ENCODE results near the gene CPA5. TPM values are rescaled to one million over a fixed set of nuclear protein-coding genes. Genes with fewer than 3 reads are reported as not detected.

CPA5 gene
- total and polyA plus RNA-seq, 2 of the 8 experiments (the other 6 are each of a cell fraction or from before 2014, with no cell fraction given) = 0.12 TPM; not detected in 1

- CTCF ChIA-PET (ENCODE audit: partially characterized antibody) = interaction anchor here (0.7 to 11.6 kb wide), 3 partner anchors 8 to 107 kb away, joined by 3 to 59 read pairs (median 3); partner anchors contain the start of gene CPA1
- 97% methylated on average over 3 of the region's 3 CpGs; no CpG with 5 or more reads in 1 of the 2 experiments for WGBS, 2 experiments (ENCODE audit: extremely low coverage in 1 of 2, insufficient coverage in 1 of 2, insufficient read length in 1 of 2, insufficient replicate concordance in 2 of 2, low coverage in 1 of 2, low lambda C conversion rate in 2 of 2, missing lambda C conversion rate in 1 of 2)
- peak overlapping the region; percentile 72; the same call in 1 of the 2 replicates for H2BK15ac ChIP-seq (ENCODE audit: low read length)
- H3K4me1 ChIP-seq (replicated peaks in 1 of 4; ENCODE audit: control insufficient read depth in 3 of 4, insufficient read depth in 4 of 4, low read length in 3 of 4) = peaks cover 0 to 9% (median 6%) of the 10 kb centered on the region in 4 experiments; a peak in 6 of 7 replicates
- POLR2A ChIA-PET (ENCODE audit: partially characterized antibody) = interaction anchor here (0.6 kb wide), 1 partner anchor 228 kb away, joined by 3 read pairs; no protein-coding TSS in a partner anchor
- no peak overlapping the region for H2BK120ac ChIP-seq (replicated peaks; ENCODE audit: low read depth, low read length)
- no peak overlapping the region for H3K4me2 ChIP-seq (ENCODE audit: insufficient read depth in 1 of 2, low read depth in 2 of 2, low read length in 2 of 2)
- H2AFZ ChIP-seq (ENCODE audit: low read length) = no peak overlapping the region
- H3K9me3 ChIP-seq (ENCODE audit: insufficient read depth in 2 of 2, low read depth in 1 of 2, low read length in 1 of 2) = peaks cover 5% of the 10 kb centered on the region in 2 experiments
- H2BK5ac ChIP-seq (ENCODE audit: low read depth, low read length) = no peak overlapping the region; the same call in 1 of the 2 replicates
- H3K14ac ChIP-seq (ENCODE audit: insufficient read length) = no peak overlapping the region
- no peak overlapping the region; the same call in 1 of the 2 replicates for H3K18ac ChIP-seq (ENCODE audit: extremely low read depth, low read length)
- H4K91ac ChIP-seq (replicated peaks; ENCODE audit: insufficient read length, low read length) = peak overlapping the region; percentile 46
- no peak overlapping the region for H2BK12ac ChIP-seq (ENCODE audit: low read depth, low read length)
- H3K23me2 ChIP-seq (ENCODE audit: low read depth, low read length) = no peaks in the 10 kb centered on the region
- H3K27ac ChIP-seq (ENCODE audit: low read depth, low read length) = no peak overlapping the region
- no peaks in the 10 kb centered on the region for H3K79me1 ChIP-seq (ENCODE audit: low read depth, low read length)
- H3K9ac ChIP-seq (replicated peaks in 1 of 4; ENCODE audit: extremely low read depth in 1 of 4, low read depth in 3 of 4, low read length in 3 of 4) = no peak overlapping the region
- H3K36me3 ChIP-seq (ENCODE audit: control insufficient read depth in 2 of 4, insufficient read depth in 4 of 4, low read length in 3 of 4) = no peaks in the 10 kb centered on the region
- no peak overlapping the region for H3K23ac ChIP-seq (ENCODE audit: insufficient read length)
- peak overlapping the region; percentile 57 for H3K4ac ChIP-seq (replicated peaks; ENCODE audit: insufficient read length, low read depth, low read length)
- no peaks in the 10 kb centered on the region for H4K20me1 ChIP-seq (replicated peaks in 1 of 2; ENCODE audit: control insufficient read depth in 1 of 2, insufficient read depth in 2 of 2, low read length in 2 of 2)
- DNase-seq (ENCODE audit: low read depth in 1 of 2, low spot score in 2 of 2) (no peak), FAIRE-seq (no peak)
- H2AK5ac ChIP-seq (ENCODE audit: low read depth, low read length) = 0 out of 2 replicates have a peak overlapping the region, but pooled peaks have one; percentile 75
- H3K79me2 ChIP-seq (ENCODE audit: control insufficient read depth in 1 of 2, insufficient read depth in 2 of 2, low read length in 2 of 2) = no peaks in the 10 kb centered on the region
- H3K56ac ChIP-seq (replicated peaks; ENCODE audit: insufficient read length, low read depth, low read length) = no peak overlapping the region
- no peak overlapping the region for H2BK20ac ChIP-seq (ENCODE audit: low read length)
- H3K27me3 ChIP-seq (replicated peaks in 1 of 4; ENCODE audit: control insufficient read depth in 3 of 4, extremely low read depth in 1 of 4, insufficient read depth in 3 of 4, low read length in 3 of 4) = no peaks in the 10 kb centered on the region; a peak in 1 of 7 replicates
- H4K5ac ChIP-seq (ENCODE audit: insufficient read length, low read depth, low read length) = no peak overlapping the region
- H3K4me3 ChIP-seq (ENCODE audit: extremely low read depth in 1 of 4, insufficient read depth in 2 of 4, low read depth in 3 of 4, low read length in 4 of 4) = no peak overlapping the region
- no peak overlapping the region for H4K8ac ChIP-seq (ENCODE audit: extremely low read depth, insufficient read depth, low read length)
- TF ChIP-seq FOSL1 (IDR thresholded peaks at IDR 0.05; ENCODE audit: insufficient read depth, low read depth, low read length) = no peak
- TF ChIP-seq SP4 (IDR thresholded peaks at IDR 0.05; ENCODE audit: low read length) = no peak
- TF ChIP-seq NANOG (IDR thresholded peaks at IDR 0.05; ENCODE audit: insufficient read depth, low read depth, low read length, poor library complexity, severe bottlenecking) = no peak
- TF ChIP-seq BACH1 (IDR thresholded peaks at IDR 0.05; ENCODE audit: low read length) = no peak
- TF ChIP-seq SIRT6 (IDR thresholded peaks at IDR 0.05; ENCODE audit: low read length) = no peak
- no peak for TF ChIP-seq ASH2L (IDR thresholded peaks at IDR 0.05; ENCODE audit: low read length)
- TF ChIP-seq YY1 (IDR thresholded peaks at IDR 0.05; ENCODE audit: low read depth, low read length) = no peak
- TF ChIP-seq HDAC2 (IDR thresholded peaks at IDR 0.05; ENCODE audit: borderline replicate concordance in 1 of 2, low read depth in 2 of 2, low read length in 2 of 2) = no peak
- no peak for TF ChIP-seq CEBPB (IDR thresholded peaks at IDR 0.05; ENCODE audit: low read depth, low read length)
- no peak for TF ChIP-seq MAX (IDR thresholded peaks at IDR 0.05)
- TF ChIP-seq GTF2F1 (IDR thresholded peaks at IDR 0.05; ENCODE audit: borderline replicate concordance, low read depth, low read length) = no peak
- no peak for TF ChIP-seq JUN (IDR thresholded peaks at IDR 0.05; ENCODE audit: low read depth, low read length)
- TF ChIP-seq CBX8 (IDR thresholded peaks at IDR 0.05; ENCODE audit: borderline replicate concordance, low read depth, low read length) = no peak
- no peak for TF ChIP-seq TBP (IDR thresholded peaks at IDR 0.05; ENCODE audit: low read depth, low read length)
Measured at GRCh38 chr7:130371046-130371445, 26.4 kb downstream of the CPA5 start.

Data from H1 (cell line).